Inflammatory macrophage (primary cell): ENCODE data around the gene EDN3.

Source experiments
- DNase-seq, 2 donors: peaks; one replicate each; pipeline ENCODE4 v3.0.0-alpha.2; 2020 to 2022

Gene EDN3

DNA sequence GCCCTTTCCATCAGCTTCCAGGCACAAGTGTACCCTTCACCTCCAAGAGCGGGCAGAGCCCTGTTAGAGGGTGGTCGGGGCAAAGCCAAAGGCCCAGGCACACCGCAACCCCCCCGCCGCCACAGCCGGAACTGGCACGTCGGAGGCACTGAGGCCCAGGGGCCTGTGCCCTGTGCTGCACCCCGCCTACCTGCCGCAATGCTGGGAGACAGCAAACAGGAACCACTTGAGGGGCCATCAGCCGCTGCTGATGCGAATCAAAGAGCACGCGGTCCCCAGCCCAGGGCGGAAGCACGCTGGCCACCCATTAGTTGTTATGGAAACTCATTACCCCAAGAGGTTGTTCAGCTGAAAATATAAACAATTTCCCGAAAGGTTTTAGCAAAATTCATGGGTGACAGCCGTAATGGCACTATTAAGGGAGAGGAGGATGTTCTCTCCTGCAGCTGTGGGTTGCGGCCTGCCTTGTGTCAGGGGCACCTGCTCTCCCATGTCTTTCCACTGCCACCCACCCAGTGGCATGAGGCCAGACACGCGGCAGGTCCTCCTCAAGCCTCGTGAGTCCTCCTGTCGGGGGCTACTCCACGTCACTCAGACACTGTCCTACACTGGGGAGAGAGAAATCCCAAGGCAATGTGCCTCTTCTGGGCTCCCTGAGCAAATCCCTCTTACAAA lies 65.3 kb downstream of the EDN3 start:
- no peak for DNase-seq

DNA sequence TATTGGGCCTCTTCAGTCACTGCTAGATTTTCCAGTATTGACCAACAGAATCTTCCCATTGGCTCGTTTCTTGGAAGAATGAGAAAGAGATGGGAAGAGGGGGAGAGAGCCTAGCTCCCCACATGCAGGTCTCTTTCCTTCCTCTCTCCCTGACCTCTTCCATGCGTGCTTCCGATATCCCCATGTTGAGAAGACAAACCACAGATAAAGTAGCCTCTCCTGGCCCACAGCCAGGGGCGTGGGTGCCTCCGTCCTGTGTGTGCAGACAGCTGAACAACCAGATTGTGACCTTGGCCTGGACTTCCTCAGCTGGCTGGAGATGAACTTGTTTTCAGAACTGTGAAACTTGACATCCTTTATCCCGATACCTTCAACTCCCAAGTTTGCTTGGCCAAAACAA lies 71.0 kb downstream of the EDN3 start:
- DNase-seq = no peak

DNA sequence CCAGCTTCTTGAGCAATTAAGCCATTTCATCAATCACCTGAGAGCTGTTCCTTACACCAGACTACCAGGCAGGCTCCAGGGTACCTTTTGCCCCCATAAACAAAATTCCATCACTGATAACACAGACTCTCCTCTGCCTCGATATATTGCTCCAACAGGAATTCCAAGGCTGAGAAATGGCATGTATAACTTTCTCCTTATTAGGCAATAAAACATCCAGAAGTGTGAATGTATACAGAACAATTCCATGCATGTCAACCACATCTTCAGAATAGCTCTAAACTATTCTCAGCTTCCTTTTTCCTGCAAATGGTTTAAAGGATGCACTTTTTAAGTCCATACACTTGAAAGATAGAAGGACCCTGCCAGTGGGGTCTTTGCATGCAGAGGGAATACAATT lies 73.8 kb downstream of the EDN3 start:
- no peak for DNase-seq

DNA sequence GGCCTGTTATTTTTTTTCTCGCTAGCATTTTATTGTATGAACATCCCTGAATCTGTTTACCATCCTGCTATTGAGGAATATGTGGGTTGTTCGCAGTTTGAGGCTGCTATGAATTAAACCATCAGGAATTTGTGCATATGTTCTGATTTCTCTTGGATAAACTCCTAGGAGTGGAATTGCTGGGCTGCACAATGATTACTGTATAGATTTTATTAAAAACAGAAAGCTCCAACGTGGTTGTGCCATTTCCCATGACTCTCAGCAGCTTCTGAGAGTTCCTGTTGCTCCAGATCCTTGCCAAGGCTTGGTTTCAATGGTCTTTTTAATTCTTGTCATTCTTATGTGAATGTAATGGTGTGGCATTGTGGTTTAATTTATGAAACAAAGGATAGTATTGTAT lies 75.1 kb downstream of the EDN3 start:
- DNase-seq = no peak
